Chondrocyte (in vitro differentiated cells): ENCODE measurements around the gene SPACA4. TPM values are rescaled to one million over a fixed set of nuclear protein-coding genes. Genes with fewer than 3 reads are reported as not detected.

ENCODE experiments used
- DNase-seq: peaks from one replicate; pipeline ENCODE4 v3.0.0; 2021; ENCODE audit warnings: mixed read lengths, low spot score
- H3K27ac Mint-ChIP-seq: one replicate; pipeline ENCODE4 v1.8.0; 2021; ENCODE audit warnings: mild to moderate bottlenecking, moderate library complexity, mixed read lengths; ENCODE audit not compliant: unreplicated experiment
- H3K27me3 Mint-ChIP-seq: 2 replicates; pipeline ENCODE4 v1.8.0; 2021; ENCODE audit warnings: low read depth, mixed read lengths
- H3K36me3 Mint-ChIP-seq: 2 replicates; pipeline ENCODE4 v1.8.0; 2021; ENCODE audit warnings: low read depth, mixed read lengths
- H3K4me1 Mint-ChIP-seq: 2 replicates; pipeline ENCODE4 v1.8.0; 2021; ENCODE audit warnings: low read depth, mild to moderate bottlenecking, mixed read lengths
- H3K4me3 Mint-ChIP-seq: one replicate; pipeline ENCODE4 v1.8.0; 2021; ENCODE audit warnings: mild to moderate bottlenecking, moderate library complexity, mixed read lengths; ENCODE audit not compliant: unreplicated experiment
- H3K9me3 Mint-ChIP-seq: 2 replicates; pipeline ENCODE4 v1.8.0; 2021; ENCODE audit warnings: low read depth, mixed read lengths
- total RNA-seq: library from RNA; stranded (reverse); gene quantifications from 3 replicates; pipeline ENCODE4 v1.2.1, GENCODE V29; 2021
- TF ChIP-seq, protein P1 (sequence below): fragments of 200-600 bp; sonication (generic); IDR thresholded peaks from 2 replicates; pipeline ENCODE4 v1.5.0; 2021; ENCODE audit warnings: antibody characterized with exemption, mild to moderate bottlenecking, moderate library complexity

Gene SPACA4
- total RNA-seq, 1 donor from 2014 or later, result not detected

DNA sequence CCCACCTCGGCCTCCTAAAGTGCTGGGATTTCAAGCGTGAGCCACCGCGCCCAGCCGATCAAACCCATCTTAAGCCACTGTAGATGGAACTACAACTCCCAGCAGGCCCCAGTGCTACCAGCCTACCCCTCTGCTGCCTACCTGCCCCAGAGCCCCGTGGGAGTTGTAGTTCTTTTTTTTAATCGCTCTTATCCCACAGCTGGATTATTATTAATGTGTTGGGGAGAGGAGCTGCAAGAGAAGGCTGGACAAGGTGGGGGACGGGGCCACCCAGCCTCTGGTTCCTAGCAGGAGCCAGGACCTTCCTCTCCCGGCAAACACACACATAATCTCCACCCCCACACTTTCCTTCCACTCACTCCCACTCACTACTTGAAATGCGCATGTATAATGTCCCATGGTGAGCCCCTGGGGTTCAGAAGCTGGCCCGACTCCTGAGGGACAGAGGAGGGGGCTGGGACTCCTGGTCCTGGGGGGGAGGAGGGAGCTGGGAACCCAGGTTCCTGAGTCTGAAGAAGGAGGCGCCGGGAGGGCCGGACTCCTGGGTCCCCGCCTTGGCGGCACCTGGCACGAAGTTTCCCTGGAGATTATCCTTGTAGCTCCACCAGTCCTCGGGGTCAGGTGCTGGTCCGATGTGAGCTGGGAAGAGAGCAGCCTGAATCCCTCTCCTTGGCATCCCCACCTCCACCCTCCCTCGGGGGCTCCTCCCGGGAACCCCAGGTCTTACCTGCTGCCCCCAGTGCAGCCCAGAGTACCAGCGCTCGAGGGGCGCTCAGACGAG is 38.5 kb downstream of the SPACA4 start:
- TF ChIP-seq, protein P1, sequence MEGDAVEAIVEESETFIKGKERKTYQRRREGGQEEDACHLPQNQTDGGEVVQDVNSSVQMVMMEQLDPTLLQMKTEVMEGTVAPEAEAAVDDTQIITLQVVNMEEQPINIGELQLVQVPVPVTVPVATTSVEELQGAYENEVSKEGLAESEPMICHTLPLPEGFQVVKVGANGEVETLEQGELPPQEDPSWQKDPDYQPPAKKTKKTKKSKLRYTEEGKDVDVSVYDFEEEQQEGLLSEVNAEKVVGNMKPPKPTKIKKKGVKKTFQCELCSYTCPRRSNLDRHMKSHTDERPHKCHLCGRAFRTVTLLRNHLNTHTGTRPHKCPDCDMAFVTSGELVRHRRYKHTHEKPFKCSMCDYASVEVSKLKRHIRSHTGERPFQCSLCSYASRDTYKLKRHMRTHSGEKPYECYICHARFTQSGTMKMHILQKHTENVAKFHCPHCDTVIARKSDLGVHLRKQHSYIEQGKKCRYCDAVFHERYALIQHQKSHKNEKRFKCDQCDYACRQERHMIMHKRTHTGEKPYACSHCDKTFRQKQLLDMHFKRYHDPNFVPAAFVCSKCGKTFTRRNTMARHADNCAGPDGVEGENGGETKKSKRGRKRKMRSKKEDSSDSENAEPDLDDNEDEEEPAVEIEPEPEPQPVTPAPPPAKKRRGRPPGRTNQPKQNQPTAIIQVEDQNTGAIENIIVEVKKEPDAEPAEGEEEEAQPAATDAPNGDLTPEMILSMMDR, result no peak
- Mint-ChIP-seq H3K4me1 (peaks cover 30% of the 10 kb centered on the region), H3K27ac (no peak overlapping the region), H3K36me3 (no peaks in the 10 kb centered on the region), H3K9me3 (no peaks in the 10 kb centered on the region), H3K27me3 (no peaks in the 10 kb centered on the region), H3K4me3 (peak overlapping the region; percentile 82)
- DNase-seq, result no peak

DNA sequence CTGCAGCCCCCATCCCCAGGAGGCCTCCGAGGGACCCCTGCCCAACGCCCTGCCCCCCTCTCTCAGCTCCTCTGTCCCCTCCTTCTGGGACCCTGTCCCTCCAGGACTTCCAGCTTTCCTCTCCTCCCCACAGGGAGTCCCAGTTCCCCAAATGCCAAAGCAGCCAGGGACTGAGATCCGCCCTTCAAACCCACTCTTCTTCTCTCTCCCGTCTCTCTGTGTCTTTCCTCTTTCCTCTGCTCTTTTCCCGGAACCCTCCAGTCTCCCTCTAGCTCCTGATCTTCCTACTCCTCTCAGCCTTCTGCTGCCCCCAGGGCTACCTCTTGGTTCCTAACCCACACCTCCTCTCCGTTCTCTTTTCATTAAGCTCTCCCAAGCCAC is 39.1 kb downstream of the SPACA4 start:
- Mint-ChIP-seq H3K27ac (peak overlapping the region; percentile 86), H3K4me1 (peaks cover 30% of the 10 kb centered on the region), H3K36me3 (no peaks in the 10 kb centered on the region), H3K27me3 (no peaks in the 10 kb centered on the region), H3K9me3 (no peaks in the 10 kb centered on the region), H3K4me3 (peak overlapping the region; percentile 82)
- no peak for DNase-seq
- TF ChIP-seq, protein P1, result no peak

DNA sequence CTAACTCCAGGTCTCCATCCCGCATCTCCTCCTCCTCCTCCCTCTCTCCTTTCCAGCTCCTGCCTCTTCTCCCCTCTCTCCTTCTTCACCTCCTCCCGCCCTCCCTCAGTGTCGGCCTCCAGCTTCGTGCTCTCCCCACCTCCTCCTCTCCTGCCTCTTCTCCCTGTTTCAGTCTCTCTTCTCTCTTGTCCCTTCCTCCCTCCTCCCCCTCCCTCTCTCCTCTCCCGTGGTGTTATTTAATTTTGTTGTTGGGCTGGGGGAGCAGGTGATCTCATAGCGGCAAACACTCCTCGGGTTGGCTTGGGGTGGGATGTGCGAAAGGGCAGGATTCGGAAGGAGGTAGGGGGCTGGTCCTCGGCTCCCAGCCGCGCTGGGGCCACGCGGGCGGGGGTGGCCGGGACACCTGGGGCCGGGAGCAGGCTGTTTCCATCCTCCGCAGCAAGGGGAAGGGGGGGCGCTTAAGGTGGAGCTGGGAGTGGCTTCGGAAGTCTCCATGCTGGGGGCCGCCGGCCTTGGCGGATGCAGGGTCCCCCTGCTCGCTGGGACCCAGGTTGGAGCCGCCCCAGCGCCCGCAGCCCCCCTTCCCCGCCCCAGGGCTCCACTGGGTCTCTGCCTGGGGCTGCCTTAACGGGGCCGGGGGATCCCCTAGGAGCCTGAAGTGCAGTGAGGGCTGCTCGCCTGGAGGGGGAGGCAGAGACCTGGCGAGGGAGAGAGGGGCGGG is 39.6 kb downstream of the SPACA4 start, which contains the start of gene CA11:
CA11 (minus strand) TSS at position 187 of the 721 bp plus-strand sequence. CDS start 555 bp downstream, outside the sequence.
- TF ChIP-seq, protein P1, result peak; percentile 89
- Mint-ChIP-seq H3K27me3 (no peaks in the 10 kb centered on the region), H3K36me3 (peaks cover 2% of the 10 kb centered on the region), H3K9me3 (peaks cover 3% of the 10 kb centered on the region), H3K4me3 (peak within 1 kb of the TSS; percentile 82), H3K27ac (peak within 1 kb of the TSS; percentile 86), H3K4me1 (peaks cover 30% of the 10 kb centered on the region)
- no peak for DNase-seq

DNA sequence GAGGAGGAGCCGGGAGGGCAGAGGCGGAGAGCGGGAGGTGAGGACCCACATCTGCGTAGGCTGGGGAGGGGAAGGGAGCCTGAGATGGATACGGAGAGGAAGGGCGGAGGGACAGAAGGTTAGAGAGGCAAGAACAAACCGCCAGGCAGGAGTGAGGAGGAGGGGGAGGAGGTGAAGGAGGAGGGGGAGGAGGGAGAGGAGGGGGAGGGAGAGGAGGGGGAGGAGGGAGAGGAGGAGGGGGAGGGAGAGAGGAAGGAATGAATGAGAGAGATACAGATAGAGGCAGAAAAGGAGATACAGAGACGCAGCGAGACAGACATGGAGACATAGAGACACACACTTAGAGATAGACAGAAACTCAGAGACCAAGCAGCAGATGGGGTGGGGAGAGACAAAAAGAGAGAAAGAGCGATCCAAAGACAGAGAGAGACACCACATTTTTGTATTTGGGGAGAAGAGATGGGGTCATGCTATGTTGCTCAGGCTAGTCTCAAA is 40.2 kb downstream of the SPACA4 start:
- peaks cover 2% of the 10 kb centered on the region for H3K36me3 Mint-ChIP-seq
- peaks cover 30% of the 10 kb centered on the region for H3K4me1 Mint-ChIP-seq
- peaks cover 3% of the 10 kb centered on the region for H3K9me3 Mint-ChIP-seq
- TF ChIP-seq, protein P1, result no peak
- no peak for DNase-seq
- H3K27ac Mint-ChIP-seq, result peak overlapping the region; percentile 22
- H3K4me3 Mint-ChIP-seq, result peak overlapping the region; percentile 82
- no peaks in the 10 kb centered on the region for H3K27me3 Mint-ChIP-seq

DNA sequence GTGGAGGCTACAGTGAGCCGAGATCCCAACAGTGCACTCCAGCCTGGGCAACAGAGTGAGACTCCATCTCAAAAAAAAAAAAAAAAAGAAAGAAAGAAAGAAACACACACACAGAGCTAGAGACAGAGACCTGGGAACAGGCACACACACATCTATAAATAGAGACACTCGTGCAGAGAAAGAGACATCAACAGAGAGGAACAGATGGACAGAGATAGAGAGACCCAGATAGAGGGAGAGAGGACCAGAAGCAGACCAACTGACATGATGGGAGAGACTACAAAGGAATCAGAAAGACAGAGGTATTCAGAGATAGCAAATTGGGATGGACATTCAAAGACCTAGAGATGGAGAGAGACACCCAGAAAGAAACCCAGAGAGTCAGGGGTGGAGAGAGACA is 41.6 kb downstream of the SPACA4 start:
- peaks cover 3% of the 10 kb centered on the region for H3K9me3 Mint-ChIP-seq
- peaks cover 2% of the 10 kb centered on the region for H3K36me3 Mint-ChIP-seq
- no peak overlapping the region for H3K4me3 Mint-ChIP-seq
- no peak for DNase-seq
- no peaks in the 10 kb centered on the region for H3K27me3 Mint-ChIP-seq
- TF ChIP-seq, protein P1, result no peak
- no peak overlapping the region for H3K27ac Mint-ChIP-seq
- H3K4me1 Mint-ChIP-seq, result peaks cover 30% of the 10 kb centered on the region
